ENCODE measurements around the gene CNTN5.

DNA sequence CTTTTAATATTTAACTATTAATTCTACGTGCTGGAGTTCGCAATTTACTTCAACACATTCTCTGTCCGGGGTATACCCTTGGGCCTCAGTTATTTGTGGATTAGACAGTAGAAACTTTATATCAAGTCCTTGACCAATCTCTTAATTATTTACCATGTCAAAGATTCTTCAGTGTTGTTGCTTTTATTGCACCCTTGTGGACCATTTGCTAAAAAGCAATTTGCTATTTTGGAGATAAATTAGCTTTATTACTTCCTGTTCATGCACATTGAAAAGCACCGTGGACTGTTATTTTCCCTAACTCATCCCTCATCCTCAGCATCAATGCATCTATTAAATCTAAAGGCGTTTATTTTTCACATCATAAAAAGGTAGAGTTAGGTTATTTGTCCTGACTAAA is 609.9 kb downstream of the CNTN5 start:
- TF ChIP-seq EZH2 (IDR thresholded peaks at IDR 0.05; ENCODE audit: insufficient read depth, poor library complexity, severe bottlenecking) = no peak
- TF ChIP-seq EZH2phosphoT487 (IDR thresholded peaks at IDR 0.05; ENCODE audit: insufficient read depth, low read depth) = no peak

Measured in GM23248 (cell line).